GM10266 (cell line): ENCODE measurements around the gene SCFD2.
"Not testable (repeated sequence)": the region's sequence is repeated elsewhere in the genome, so short reads cannot be mapped to it uniquely, and the experiment has no call there.

Experiments
- DNase-seq: peaks from one replicate; pipeline ENCODE4 v3.0.0; 2012; ENCODE audit errors: extremely low spot score
- TF ChIP-seq, protein P1 (sequence below): IDR thresholded peaks from 2 replicates; pipeline ENCODE4 v1.5.1; 2012; ENCODE audit warnings: mild to moderate bottlenecking, low read depth; ENCODE audit not compliant: control insufficient read depth, insufficient read depth; ENCODE audit errors: missing control alignments

Gene SCFD2

DNA sequence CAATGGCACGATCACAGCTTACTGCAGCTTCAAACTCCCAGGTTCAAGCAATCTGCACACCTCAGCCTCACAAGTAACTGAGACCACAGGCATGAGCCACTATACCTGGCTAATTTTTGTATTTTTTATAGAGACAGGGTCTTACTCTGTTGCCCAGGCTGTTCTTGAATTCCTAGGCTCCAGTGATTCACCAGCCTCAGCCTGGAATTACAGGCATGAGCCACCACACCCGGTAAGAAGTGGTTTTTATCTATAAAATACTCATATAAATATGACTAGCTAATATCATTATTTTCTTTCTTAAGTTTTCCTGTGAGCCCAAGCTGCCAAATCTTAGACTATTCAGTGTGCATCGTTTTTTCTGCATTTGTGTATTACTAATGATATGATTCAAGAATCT, 4.4 kb downstream of the SCFD2 start:
- TF ChIP-seq, protein P1, sequence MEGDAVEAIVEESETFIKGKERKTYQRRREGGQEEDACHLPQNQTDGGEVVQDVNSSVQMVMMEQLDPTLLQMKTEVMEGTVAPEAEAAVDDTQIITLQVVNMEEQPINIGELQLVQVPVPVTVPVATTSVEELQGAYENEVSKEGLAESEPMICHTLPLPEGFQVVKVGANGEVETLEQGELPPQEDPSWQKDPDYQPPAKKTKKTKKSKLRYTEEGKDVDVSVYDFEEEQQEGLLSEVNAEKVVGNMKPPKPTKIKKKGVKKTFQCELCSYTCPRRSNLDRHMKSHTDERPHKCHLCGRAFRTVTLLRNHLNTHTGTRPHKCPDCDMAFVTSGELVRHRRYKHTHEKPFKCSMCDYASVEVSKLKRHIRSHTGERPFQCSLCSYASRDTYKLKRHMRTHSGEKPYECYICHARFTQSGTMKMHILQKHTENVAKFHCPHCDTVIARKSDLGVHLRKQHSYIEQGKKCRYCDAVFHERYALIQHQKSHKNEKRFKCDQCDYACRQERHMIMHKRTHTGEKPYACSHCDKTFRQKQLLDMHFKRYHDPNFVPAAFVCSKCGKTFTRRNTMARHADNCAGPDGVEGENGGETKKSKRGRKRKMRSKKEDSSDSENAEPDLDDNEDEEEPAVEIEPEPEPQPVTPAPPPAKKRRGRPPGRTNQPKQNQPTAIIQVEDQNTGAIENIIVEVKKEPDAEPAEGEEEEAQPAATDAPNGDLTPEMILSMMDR = no peak
- no peak for DNase-seq

DNA sequence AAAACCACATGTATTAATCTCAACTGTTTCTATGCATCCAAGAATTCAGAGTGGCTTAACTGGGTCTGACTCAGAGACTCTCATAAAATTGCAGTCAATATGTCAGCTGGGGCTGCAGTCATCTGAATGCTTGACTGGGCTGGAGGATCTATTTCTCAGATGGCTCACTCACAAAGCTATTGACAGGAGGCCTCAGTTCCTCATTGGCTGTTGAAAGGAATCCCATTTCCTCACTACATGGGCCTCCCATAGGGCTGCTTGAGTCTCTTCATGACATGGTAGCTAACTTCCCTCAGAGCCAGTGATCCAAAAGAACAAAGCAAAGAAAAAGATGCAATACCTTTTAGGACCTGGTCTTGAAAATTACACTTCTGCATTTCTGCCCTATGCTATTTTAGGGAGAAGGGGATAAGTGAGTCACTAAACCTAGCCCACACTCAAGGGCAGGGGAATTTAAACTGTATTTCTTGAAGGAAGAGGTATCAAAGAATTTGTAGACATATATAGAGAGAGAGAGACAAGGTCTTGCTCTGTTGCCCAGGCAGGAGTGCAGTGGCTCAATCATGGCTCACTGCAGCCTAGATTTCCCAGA, 9.8 kb downstream of the SCFD2 start:
- no peak for DNase-seq
- TF ChIP-seq, protein P1 = no peak

DNA sequence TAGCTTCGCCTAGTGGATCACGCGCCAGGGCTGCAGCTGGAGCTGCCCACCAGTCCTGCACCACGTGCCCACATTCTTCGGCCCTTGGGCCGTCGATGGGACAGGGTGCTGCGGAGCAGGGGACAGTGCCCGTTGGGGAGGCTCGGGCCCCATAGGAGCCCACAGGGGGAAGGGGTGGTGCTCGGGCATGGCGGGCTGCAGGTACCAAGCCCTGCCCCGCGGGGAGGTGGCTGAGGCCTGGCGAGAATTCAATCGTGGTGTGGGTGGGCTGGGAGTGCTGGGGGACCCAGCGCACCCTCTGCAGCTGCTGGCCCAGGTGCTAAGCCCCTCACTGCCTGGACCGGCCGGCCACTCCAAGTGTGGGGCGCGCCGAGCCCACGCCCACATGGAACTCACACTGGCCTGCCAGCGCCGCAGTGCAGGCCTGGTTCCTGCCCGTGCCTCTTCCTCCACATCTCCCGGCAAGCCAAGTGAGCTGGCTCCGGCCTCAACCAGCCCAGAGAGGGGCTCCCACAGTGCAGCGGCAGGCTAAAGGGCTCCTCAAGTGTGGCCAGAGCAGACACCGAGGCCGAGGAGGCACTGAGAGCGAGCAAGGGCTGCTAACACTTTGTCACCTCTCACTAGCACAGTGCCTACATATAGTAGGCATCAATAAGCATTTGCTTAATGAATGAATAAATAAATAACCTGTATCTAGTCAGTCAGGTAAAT, 11.7 kb downstream of the SCFD2 start:
- DNase-seq = no peak

DNA sequence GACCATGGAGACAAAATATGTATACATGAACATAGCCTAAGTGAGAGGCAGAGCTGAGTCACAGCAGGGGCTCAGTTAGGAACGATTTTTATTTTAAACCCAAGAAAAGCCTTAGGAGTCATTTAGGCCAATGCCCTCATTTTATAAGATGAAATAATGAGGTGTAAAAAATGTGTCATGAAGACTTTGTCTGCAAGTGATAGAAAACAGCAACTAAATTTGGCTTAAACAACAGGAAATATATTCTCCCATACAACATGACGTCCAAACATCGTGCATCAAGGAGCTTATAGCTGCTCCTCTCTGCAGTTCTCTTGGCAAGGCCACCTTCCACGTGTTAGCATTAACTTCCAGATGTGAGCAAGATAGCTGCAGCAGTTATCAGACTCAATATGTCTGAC, 16.8 kb downstream of the SCFD2 start:
- TF ChIP-seq, protein P1 = no peak

More for the DNA sequence above, 11.7 kb downstream of the SCFD2 start:
- TF ChIP-seq, protein P1 = no peak

DNA sequence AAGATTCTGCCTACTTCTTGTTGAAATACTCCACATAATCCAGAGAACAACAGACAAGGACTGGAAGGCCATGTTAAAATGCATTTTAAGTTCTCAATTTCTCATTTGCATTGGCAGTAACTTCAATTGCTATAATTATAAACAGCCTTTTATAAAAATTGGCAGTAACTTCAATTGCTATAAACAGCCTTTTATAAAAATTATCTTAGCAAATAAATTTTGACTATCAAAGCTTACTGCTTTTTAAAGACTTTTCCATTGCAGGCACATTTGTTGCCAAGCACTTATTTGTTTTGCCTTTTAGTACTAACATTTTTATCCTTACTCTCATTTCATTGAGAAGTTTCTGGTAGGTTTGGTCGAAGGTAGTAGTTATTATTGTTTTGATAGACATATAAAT, 17.8 kb downstream of the SCFD2 start:
- TF ChIP-seq, protein P1 = no peak
- DNase-seq = no peak

More for the DNA sequence above, 16.8 kb downstream of the SCFD2 start:
- no peak for DNase-seq

DNA sequence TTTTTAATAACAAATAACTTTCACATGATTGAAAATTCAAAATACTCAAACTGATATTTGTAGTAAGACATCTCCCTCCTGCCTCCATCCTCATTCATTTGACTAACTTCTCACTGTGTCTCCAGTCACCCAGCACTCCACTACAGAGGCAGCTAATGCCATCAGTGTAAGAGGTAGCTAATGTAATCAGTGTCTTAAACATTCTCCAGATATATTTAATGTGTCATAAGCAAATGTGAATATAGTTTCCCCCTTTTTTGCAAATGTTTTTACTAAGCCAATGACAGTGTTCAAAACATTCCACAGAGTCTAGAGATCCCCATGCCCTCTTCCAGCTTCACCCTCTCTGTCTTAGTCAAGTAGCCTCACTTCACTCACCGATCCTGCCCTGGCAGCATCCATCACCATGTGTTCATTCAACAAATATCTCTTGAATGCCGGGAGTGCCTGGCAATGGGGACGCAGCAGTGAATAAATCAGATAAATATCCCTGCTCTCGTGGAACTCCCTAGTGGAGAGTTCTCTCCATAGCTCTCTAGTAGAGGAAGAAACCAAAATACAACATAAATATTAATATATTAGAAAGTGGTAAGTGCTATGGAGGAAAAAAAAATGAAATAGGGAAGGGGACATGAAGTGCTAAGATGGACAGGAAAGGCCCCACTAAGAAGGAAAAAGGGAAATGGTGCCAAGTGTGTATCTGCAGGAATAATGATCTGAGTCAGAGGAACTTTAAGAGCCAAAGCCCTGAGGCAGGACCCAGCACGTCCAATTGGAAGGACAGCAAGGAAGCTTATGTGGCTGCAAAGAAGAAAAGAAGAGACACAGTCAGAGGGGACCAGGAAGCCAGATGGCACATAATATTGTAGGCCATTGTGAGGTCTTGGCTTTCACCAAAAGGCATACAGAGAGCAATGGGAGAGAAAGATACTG, 18.7 kb downstream of the SCFD2 start:
- no peak for DNase-seq
- TF ChIP-seq, protein P1 = no peak

DNA sequence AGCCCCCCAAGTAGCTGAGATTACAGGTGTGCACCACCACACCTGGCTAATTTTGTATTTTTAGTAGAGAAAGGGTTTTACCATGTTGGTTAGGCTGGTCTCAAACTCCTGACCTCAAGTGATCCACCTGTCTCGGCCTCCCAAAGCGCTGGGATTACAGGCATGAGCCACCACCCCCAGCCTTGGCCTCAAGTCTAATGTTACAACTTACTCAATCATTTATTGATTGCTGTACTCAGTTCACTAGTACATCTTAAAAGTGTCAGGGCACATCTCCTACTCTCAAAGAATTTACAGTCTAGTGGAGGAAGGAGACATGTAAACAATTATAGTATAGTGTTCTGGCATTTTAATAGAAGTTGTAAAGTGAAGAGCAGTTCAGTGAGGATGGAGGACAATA, 19.5 kb downstream of the SCFD2 start:
- not testable (repeated sequence) for DNase-seq

DNA sequence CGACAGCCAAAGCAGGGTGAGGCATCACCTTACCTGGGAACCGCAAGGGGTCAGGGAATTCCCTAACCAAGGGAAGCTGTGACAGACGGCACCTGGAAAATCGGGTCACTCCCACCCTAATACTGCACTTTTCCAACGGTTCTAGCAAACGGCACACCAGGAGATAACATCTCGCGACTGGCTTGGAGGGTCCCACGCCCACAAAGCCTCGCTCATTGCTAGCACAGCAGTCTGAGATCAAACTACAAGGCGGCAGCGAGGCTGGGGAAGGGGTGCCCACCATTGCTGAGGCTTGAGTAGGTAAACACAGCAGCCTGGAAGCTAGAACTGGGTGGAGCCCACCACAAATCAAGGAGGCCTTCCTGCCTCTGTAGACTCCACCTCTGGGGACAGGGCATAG, 25.7 kb downstream of the SCFD2 start:
- not testable (repeated sequence) for DNase-seq

DNA sequence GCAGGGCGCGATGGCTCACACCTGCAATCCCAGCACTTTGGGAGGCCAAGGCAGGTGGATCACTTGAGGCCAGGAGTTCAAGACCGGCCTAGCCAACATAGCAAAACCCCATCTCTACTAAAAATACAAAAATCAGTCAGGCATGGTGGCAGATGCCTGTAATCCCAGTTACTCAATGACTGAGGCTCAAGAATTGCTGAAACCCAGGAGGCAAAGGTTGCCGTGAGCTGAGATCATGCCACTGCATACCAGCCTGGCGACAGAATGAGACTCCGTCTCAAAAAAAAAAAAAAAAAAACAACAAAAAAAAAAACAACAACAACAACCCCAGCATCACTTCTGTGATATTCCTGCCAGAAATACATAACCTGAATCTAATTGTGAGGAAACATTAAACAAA, 30.9 kb downstream of the SCFD2 start:
- not testable (repeated sequence) for DNase-seq
